Retinal pigment epithelial cell (primary cell): Measurements from ENCODE around the gene MOV10L1.
A peak's percentile ranks its signal among the peaks of the same experiment; 100 is the strongest.

Experiments
- DNase-seq: peaks from one replicate; pipeline ENCODE4 v3.0.0-alpha.2; 2010; ENCODE audit warnings: low read depth
- H3K4me3 ChIP-seq: 2 replicates; pipeline ENCODE4 v1.5.1; 2011; ENCODE audit warnings: mild to moderate bottlenecking, low read length, control low read depth, moderate library complexity
- TF ChIP-seq, protein P1 (sequence below): conservative IDR thresholded peaks from 2 replicates; pipeline ENCODE4 v1.5.1; 2011; ENCODE audit warnings: low read depth, low read length, control low read depth, inconsistent platforms

The MOV10L1 gene

DNA sequence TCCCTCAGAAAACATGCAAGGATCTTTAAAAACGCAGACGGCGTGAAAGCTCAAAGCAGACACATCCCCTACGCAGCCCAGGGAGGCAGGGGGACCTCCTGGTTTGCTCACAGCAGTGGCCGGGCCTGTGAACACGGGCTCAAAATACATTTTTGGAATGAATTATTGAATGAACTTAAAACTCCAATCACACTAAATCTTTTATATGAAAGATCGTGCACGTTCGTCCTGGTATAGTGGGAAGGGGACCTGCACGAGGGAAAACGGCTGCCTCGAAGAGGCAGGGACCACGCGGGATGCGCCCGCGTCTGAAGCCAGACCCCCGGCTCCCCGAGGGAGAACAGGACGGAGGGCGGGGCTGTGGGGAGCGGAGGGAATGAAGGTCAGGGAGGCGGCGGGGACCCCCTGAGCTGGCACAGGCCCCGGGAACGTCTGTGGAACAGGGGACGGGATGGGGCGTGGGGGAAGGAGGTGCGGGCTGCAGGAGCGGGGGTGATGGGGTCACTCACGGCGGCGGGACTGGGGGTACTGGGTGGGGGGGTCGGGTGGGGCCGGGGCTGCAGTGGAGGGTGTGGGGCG, 79.5 kb downstream of the MOV10L1 start:
- TF ChIP-seq, protein P1, sequence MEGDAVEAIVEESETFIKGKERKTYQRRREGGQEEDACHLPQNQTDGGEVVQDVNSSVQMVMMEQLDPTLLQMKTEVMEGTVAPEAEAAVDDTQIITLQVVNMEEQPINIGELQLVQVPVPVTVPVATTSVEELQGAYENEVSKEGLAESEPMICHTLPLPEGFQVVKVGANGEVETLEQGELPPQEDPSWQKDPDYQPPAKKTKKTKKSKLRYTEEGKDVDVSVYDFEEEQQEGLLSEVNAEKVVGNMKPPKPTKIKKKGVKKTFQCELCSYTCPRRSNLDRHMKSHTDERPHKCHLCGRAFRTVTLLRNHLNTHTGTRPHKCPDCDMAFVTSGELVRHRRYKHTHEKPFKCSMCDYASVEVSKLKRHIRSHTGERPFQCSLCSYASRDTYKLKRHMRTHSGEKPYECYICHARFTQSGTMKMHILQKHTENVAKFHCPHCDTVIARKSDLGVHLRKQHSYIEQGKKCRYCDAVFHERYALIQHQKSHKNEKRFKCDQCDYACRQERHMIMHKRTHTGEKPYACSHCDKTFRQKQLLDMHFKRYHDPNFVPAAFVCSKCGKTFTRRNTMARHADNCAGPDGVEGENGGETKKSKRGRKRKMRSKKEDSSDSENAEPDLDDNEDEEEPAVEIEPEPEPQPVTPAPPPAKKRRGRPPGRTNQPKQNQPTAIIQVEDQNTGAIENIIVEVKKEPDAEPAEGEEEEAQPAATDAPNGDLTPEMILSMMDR: no peak
- H3K4me3 ChIP-seq: no peak overlapping the region
- DNase-seq: no peak

DNA sequence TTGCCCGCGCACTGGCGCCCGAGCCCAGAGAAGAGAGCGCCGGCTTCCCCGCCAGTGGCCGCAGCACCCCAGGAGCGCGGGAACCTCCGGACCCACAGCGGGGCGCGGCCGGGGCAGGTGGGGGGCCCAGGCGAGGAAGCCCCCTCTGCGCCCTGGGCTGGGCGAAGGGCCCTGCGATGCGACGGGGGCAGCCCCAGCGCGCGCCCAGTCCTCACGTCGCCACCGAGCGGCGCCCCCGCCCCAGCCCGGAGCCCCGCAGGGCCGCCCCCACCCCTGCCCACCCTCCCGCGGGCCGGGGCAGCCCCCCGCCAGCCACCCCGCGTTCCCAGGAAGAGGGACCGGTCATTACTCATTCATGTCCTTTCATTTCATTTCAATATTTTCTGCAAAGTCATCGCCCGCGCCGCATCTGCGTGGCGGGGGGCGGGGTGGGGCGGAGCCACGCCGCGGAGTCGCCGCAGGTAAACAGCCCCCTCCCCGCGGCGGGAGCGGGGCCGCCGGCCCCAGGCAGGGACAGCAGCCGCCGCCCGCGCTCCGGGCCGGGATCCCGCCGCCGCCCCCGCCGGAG, 80.1 kb downstream of the MOV10L1 start:
- DNase-seq: no peak
- TF ChIP-seq, protein P1: no peak
- H3K4me3 ChIP-seq: peak overlapping the region; percentile 20

DNA sequence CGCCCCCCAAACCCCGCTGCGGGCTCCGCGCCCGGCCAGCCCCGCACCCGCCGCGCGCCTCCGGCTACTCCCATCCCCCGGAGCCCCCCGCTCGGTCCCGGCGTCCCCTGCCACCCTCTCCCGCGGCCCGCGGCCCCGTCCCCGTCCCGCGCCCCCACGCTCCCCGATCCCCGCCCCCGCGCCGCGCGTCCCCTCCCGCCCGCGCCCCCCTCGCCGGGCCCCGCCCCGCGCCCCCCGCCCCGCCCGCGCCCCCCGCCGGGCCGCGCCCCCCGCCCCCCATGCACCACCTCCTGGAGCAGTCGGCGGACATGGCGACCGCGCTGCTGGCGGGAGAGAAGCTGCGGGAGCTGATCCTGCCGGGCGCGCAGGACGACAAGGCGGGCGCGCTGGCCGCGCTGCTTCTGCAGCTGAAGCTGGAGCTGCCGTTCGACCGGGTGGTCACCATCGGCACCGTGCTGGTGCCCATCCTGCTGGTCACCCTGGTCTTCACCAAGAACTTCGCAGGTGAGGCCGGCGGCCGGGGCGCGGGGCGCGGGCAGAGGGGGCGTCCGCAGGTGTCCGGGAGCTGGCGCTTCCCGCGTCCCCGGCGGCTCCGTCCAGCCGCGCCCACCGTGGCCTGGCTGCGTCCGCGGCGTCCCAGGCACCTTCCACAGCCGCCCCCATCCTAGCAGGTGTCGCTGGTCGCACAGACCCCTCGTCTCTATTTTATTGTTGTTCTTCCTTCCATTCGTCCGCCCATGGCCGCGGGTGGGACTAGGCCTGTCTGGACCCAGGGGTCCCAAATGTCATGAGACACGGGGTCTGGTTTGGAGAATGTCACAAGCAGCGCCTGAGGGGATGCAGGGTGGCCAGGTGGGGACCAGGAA, 80.9 kb downstream of the MOV10L1 start, which contains the start of gene PANX2:
Gene PANX2 (plus strand): TSS at position 279 of the 866 bp plus-strand sequence. CDS start 0 bp downstream, at position 279.
- H3K4me3 ChIP-seq: peak within 1 kb of the TSS; percentile 40
- no peak for DNase-seq
- TF ChIP-seq, protein P1: no peak

DNA sequence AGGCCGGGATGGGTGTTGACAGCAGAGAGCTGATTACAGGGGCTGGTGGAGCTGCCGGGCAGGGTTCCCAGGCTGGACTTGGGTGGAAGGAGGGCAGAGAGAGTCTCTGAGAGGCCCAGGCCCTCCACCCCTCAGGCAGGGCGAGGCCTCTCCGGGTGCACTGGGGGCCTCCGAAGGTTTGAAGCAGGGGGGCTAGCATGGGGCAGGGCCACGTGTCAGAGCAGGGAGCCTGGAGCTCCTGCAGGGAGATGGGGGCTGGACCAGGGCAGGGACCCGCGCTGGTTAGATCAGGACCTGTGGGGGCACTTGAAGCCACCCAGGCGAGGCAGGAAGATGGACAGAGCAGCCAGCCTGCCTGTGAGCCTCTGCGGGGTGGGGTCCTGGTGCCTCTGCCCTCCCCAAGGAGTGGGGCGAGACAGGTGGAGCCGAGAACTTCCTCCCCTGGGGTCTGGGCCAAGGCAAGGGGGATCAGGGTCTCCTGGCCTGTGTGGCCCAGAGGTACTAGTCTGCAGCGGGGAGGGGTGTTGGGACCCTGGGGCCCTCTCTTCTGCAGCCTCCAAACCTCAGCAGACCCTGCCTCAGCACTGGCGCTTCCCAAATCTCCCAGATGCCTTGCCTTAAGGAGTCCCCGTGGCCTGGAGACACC, 81.6 kb downstream of the MOV10L1 start:
- DNase-seq: no peak
- TF ChIP-seq, protein P1: no peak
- H3K4me3 ChIP-seq: no peak overlapping the region

DNA sequence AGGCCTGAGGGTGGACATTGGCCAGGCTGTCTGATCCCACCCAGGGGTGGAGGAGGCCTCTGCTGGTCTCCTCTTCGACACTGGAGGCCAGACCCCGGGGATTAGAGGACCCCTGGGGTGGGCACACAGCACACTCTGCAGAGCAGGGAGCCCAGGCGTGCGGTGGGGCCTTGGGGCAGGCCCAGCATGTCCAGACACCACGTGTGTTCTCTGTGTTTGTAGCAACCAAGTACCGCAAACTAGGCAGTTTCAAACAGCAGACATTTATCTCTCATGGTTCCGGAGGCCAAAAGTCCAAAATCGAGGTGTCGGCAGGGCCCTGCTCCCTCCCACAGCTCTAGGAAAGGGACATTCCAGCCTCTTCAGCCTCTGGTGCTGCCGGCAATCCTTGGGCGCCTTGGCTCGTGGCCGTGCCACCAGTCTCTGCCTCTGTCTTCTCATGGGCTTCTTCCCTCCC, 82.2 kb downstream of the MOV10L1 start:
- DNase-seq: no peak
- TF ChIP-seq, protein P1: no peak
- no peak overlapping the region for H3K4me3 ChIP-seq

DNA sequence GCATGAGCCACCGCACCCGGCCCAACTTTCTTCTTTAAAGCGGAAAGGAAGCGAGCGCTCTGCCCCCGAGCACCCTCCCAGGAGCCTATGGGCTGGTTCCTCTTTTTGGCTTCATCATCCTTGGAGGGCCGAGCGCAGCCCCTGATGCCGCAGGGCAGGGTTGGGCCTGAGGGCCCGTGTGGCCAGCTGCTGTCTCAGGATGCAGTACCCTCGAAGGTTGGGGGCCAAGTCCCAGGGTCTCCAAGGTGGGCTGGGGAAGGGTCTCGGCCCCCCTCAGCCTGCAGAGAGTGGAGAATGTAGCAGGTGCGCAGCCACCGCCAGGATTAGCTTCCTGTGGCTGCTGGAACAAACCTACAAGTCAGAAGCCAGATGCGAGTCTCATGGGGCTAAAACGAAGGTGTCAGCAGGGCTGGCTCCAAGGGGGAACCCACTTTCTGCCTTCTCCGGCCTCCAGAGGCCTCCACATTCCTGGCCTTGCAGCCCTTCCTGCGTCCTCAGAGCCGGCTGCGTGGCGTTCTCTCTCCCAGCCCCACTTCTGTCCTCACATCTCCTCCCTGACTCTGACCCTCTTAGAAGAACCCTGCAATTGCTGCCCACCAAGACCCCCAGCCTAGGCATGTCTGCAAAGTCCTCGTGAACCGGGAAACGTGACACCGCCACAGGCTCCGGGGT, 83.6 kb downstream of the MOV10L1 start:
- TF ChIP-seq, protein P1: no peak
- H3K4me3 ChIP-seq: no peak overlapping the region
- no peak for DNase-seq
